Measurements from ENCODE around the gene CD96.

DNA sequence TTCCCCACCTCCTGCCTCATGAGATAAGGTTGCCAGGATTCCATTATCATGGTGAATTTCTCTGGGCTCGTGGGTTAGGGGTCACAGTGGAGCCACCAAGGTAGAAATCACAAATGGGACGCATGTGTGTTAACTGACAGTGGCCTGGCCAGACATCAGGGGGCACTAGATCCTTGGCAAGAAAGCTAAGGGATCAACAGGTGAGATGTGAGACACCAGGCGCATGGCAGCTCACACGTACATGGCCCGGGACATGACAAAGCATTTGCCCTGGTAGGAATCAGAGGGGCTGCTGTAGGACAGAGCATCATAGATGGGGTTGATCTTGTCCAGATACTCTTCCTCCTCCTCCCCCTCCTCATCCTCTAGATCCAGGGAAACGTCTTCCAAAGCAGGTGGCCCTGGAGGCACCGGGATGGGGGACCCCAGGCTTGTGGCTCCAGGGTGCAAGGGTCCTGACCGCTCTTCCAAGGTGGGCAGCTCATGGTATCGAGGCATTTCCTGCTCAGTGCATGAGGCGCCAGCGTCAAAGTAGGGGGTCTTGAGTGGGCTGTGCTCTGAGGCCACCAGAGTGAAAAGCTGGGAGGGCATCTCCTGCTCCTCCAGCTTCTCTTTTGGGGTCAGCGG lies 28.5 kb downstream of the CD96 start:
- no peak for TF ChIP-seq GATA2 (IDR thresholded peaks at IDR 0.05; ENCODE audit: low read depth, low read length)
- TF ChIP-seq GATA3 (IDR thresholded peaks at IDR 0.05; ENCODE audit: low read depth, low read length): no peak
